Keratinocyte (primary cell): ENCODE results near the gene TNFSF11. TPM values are rescaled to one million over a fixed set of nuclear protein-coding genes. Genes with fewer than 3 reads are reported as not detected.

ENCODE experiments used
- DNase-seq: peaks from one replicate; pipeline ENCODE4 v3.0.0-alpha.2; 2011; ENCODE audit warnings: low read depth, missing footprints, low spot score
- FAIRE-seq: peaks from 2 replicates; lab custom pipeline; 2011; peaks lifted over from hg19 to GRCh38; lab: Jason Lieb, UNC
- H2AFZ ChIP-seq: 2 replicates; pipeline ENCODE4 v1.6.0; 2012; ENCODE audit warnings: low read length, control low read depth, inconsistent platforms; ENCODE audit not compliant: control insufficient read depth
- H3K27ac ChIP-seq: 2 replicates; pipeline ENCODE4 v1.5.1; 2011; ENCODE audit warnings: low read length; ENCODE audit not compliant: control insufficient read depth, insufficient read depth
- H3K27me3 ChIP-seq: 3 replicates; pipeline ENCODE4 v1.6.0; 2011; ENCODE audit warnings: low read length; ENCODE audit not compliant: control insufficient read depth, insufficient read depth; ENCODE audit errors: extremely low read depth
- H3K36me3 ChIP-seq, 2 experiments: 2 replicates in 1 of 2; 3 replicates in 1 of 2; pipeline ENCODE4 v1.5.1; 2011; ENCODE audit warnings: low read length in 2 of 2, mild to moderate bottlenecking in 1 of 2; ENCODE audit not compliant: control insufficient read depth in 2 of 2, insufficient read depth in 2 of 2; ENCODE audit errors: extremely low read depth in 1 of 2
- H3K4me1 ChIP-seq: 3 replicates; pipeline ENCODE4 v1.5.1; 2011; ENCODE audit warnings: low read length; ENCODE audit not compliant: control insufficient read depth, insufficient read depth; ENCODE audit errors: extremely low read depth
- H3K4me2 ChIP-seq: 3 replicates; pipeline ENCODE4 v1.6.0; 2011; ENCODE audit warnings: low read depth, low read length; ENCODE audit not compliant: control insufficient read depth, insufficient read depth; ENCODE audit errors: extremely low read depth
- H3K4me3 ChIP-seq, 3 experiments: fragments of 200-600 bp in 1 of 3; sonication (generic) in 1 of 3; 2 replicates in 2 of 3; 3 replicates in 1 of 3; pipeline ENCODE4 v1.5.1; 2011 to 2016; ENCODE audit warnings: low read length in 3 of 3, mild to moderate bottlenecking in 3 of 3, control low read depth in 2 of 3, inconsistent platforms in 1 of 3, low read depth in 1 of 3, mixed read lengths in 1 of 3, mixed run types in 1 of 3, moderate library complexity in 1 of 3; ENCODE audit not compliant: control insufficient read depth in 2 of 3, insufficient read depth in 2 of 3; ENCODE audit errors: extremely low read depth in 1 of 3
- H3K79me2 ChIP-seq: 2 replicates; pipeline ENCODE4 v1.6.0; 2012; ENCODE audit warnings: low read length; ENCODE audit not compliant: control insufficient read depth, insufficient read depth
- H3K9ac ChIP-seq: 3 replicates; pipeline ENCODE4 v1.6.0; 2011; ENCODE audit warnings: low read length; ENCODE audit not compliant: control insufficient read depth, insufficient read depth; ENCODE audit errors: extremely low read depth
- H3K9me1 ChIP-seq: 3 replicates; pipeline ENCODE4 v1.6.0; 2011; ENCODE audit warnings: low read length; ENCODE audit not compliant: control insufficient read depth, insufficient read depth; ENCODE audit errors: extremely low read depth
- H3K9me3 ChIP-seq: 2 replicates; pipeline ENCODE4 v1.5.1; 2012; ENCODE audit warnings: low read depth, low read length; ENCODE audit not compliant: control insufficient read depth
- H4K20me1 ChIP-seq: 3 replicates; pipeline ENCODE4 v1.6.0; 2011; ENCODE audit warnings: low read length; ENCODE audit not compliant: control insufficient read depth, insufficient read depth; ENCODE audit errors: extremely low read depth
- CTCF ChIP-seq, 3 experiments: IDR thresholded peaks in 1 of 3; conservative IDR thresholded peaks in 1 of 3; optimal IDR thresholded peaks in 1 of 3; 2 replicates in 2 of 3; 3 replicates in 1 of 3; pipeline versions ENCODE3 to v1.5.1; 2011; ENCODE audit warnings: low read length in 3 of 3, mild to moderate bottlenecking in 3 of 3, moderate library complexity in 2 of 3, control low read depth in 1 of 3, inconsistent platforms in 1 of 3; ENCODE audit not compliant: insufficient read depth in 2 of 3; ENCODE audit errors: extremely low read depth in 1 of 3
- EZH2 ChIP-seq: IDR thresholded peaks from one replicate; pipeline ENCODE4 v1.6.1; 2012; ENCODE audit warnings: inconsistent platforms, mild to moderate bottlenecking, low read length, moderate library complexity
- dilution Hi-C: fragments of 300-500 bp; cut with MboI; formaldehyde crosslinking; loops from one replicate; pipeline ENCODE4 v1.7.0; 2020; ENCODE audit warnings: low sequenced_read_pairs; ENCODE audit not compliant: extremely low pct_ligation_motif_present
- polyA plus RNA-seq, 5 experiments: library from polyadenylated mRNA; depleted of rRNA in 3 of 5; stranded (reverse) in 3 of 5; stranded (forward) in 1 of 5; unstranded in 1 of 5; fragments of >200 nt; gene quantifications; 1 replicate in 1 of 5; 2 replicates in 3 of 5; 3 replicates in 1 of 5; pipeline versions ENCODE4 v1.2.1 to v1.2.3, GENCODE V29; 2011 to 2012; ENCODE audit warnings: missing spikeins in 2 of 5, low read depth in 1 of 5, low replicate concordance in 1 of 5

The TNFSF11 gene
- polyA plus RNA-seq, 1 donor (not counting 4 experiments of a cell fraction or from before 2014, with no cell fraction given) = not detected

DNA sequence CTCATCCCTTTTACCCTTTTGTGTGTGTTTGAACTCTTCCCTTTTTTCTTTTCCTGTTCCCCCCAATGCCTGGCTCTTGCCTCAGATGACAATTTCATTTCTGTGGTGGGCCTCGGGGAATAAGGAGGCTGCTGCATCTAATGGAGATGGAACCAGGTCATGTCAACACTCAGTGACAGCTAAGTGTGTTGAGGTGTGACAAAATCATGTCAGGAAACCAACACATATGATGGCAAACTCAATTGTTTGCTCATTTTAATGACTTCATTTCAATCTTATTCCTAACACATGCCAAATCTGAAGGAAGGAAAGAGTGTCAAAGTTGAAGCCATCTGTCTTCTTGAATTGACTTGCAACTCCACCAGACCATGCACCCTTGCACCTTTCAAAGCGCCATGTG is 36.7 kb downstream of the TNFSF11 start:
- dilution Hi-C loops = no loop called here
- TF ChIP-seq CTCF (optimal IDR thresholded peaks at IDR 0.05 in 1 of 3, IDR thresholded peaks at IDR 0.05 in 1 of 3, conservative IDR thresholded peaks at IDR 0.05 in 1 of 3; ENCODE audit: extremely low read depth in 1 of 3, insufficient read depth in 2 of 3, low read length in 3 of 3) (no peak), EZH2 (no peak)
- no peak for FAIRE-seq

DNA sequence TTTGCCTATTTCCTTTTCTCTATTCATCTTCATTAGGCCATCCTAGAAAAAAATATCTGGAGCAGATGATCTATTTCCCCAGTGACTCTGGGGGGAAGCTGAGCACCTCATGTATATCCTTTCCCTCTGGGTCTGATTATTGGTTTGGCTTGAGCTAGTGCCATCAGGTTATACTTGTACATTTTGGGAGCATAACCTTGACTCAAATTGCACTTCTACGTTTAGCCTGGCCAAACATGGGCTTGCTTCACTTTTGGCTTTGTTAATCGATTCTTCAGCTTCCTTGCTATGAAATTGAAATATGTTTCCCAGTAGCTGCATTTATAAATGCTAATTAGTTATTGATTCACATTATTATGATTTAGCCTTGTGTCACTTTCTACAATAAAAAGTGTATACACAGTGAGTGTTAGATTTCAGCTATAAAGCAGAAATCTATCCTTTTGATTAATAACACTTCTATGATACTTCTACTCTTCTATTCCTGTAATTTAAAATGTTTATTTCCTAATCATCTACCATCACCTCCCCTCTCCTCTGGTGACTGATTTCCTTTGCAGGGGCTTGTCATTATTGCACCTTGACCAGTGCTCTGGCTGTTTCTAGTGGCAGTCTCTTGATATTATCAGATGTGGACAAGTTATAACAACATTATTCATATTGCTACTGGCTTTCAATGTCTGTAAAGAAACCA is 37.3 kb downstream of the TNFSF11 start:
- Histone ChIP-seq H3K36me3 (no peaks in the 10 kb centered on the region), H3K9me1 (no peaks in the 10 kb centered on the region), H3K79me2 (no peaks in the 10 kb centered on the region), H2AFZ (no peak overlapping the region), H3K4me1 (no peaks in the 10 kb centered on the region), H3K27me3 (peaks cover 5% of the 10 kb centered on the region), H3K4me3 (no peak overlapping the region), H3K9ac (no peak overlapping the region), H3K4me2 (no peak overlapping the region), H4K20me1 (no peaks in the 10 kb centered on the region), H3K27ac (no peak overlapping the region), H3K9me3 (no peaks in the 10 kb centered on the region)
- FAIRE-seq (no peak), DNase-seq (no peak)
- TF ChIP-seq EZH2 (no peak), CTCF (optimal IDR thresholded peaks at IDR 0.05 in 1 of 3, IDR thresholded peaks at IDR 0.05 in 1 of 3, conservative IDR thresholded peaks at IDR 0.05 in 1 of 3; ENCODE audit: extremely low read depth in 1 of 3, insufficient read depth in 2 of 3, low read length in 3 of 3) (no peak)
- dilution Hi-C loops = no loop called here

More for the DNA sequence above, 36.7 kb downstream of the TNFSF11 start:
- Histone ChIP-seq H3K4me2 (no peak overlapping the region), H3K27ac (no peak overlapping the region), H3K36me3 (no peaks in the 10 kb centered on the region), H3K4me1 (no peaks in the 10 kb centered on the region), H3K9me1 (no peaks in the 10 kb centered on the region), H2AFZ (no peak overlapping the region), H4K20me1 (no peaks in the 10 kb centered on the region), H3K9me3 (no peaks in the 10 kb centered on the region), H3K4me3 (no peak overlapping the region), H3K79me2 (no peaks in the 10 kb centered on the region), H3K27me3 (peaks cover 9% of the 10 kb centered on the region), H3K9ac (no peak overlapping the region)
- no peak for DNase-seq
